Measurements from ENCODE around the gene NUP93.

DNA sequence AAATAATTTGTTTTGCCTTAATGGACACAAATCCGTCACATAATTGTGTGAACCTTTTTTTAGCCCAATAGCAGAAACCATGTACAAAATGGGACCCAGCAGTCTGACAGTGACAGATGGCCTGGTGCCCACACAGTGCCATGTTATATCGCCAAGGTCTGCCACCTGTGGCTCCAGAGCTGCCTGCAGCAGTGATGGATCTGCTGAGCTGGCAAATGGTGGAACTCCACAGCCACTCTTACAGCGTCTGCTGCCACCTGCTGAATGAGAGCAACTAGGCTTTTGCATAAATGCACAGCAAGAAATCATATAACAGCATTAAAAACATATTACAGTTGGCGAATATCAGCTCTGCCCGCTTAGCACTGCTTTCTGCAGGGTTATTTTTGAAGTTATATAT, 59.4 kb downstream of the NUP93 start:
- TF ChIP-seq POLR2A (IDR thresholded peaks at IDR 0.05; ENCODE audit: control extremely low read depth in 1 of 2, low read depth in 2 of 2, low read length in 2 of 2) (no peak), KDM1A (IDR thresholded peaks at IDR 0.05; ENCODE audit: borderline replicate concordance, low read length) (no peak), CREB1 (IDR thresholded peaks at IDR 0.05) (no peak), EP300 (IDR thresholded peaks at IDR 0.05; ENCODE audit: borderline replicate concordance in 1 of 2, low read depth in 2 of 2, low read length in 2 of 2) (no peak), TAF1 (IDR thresholded peaks at IDR 0.05; ENCODE audit: low read depth, low read length) (no peak), NRF1 (IDR thresholded peaks at IDR 0.05; ENCODE audit: low read depth, low read length) (no peak), POLR2AphosphoS5 (IDR thresholded peaks at IDR 0.05; ENCODE audit: low read depth, low read length) (no peak), GABPA (IDR thresholded peaks at IDR 0.05; ENCODE audit: borderline replicate concordance, insufficient read depth, low read length) (no peak), TCF12 (IDR thresholded peaks at IDR 0.05; ENCODE audit: low read depth, low read length) (no peak), BRCA1 (IDR thresholded peaks at IDR 0.05; ENCODE audit: low read depth, low read length) (no peak), CHD2 (IDR thresholded peaks at IDR 0.05; ENCODE audit: low read length) (no peak), PHF8 (conservative IDR thresholded peaks at IDR 0.05; ENCODE audit: low read depth, low read length) (no peak)
- TF ChIP-seq, protein P1, sequence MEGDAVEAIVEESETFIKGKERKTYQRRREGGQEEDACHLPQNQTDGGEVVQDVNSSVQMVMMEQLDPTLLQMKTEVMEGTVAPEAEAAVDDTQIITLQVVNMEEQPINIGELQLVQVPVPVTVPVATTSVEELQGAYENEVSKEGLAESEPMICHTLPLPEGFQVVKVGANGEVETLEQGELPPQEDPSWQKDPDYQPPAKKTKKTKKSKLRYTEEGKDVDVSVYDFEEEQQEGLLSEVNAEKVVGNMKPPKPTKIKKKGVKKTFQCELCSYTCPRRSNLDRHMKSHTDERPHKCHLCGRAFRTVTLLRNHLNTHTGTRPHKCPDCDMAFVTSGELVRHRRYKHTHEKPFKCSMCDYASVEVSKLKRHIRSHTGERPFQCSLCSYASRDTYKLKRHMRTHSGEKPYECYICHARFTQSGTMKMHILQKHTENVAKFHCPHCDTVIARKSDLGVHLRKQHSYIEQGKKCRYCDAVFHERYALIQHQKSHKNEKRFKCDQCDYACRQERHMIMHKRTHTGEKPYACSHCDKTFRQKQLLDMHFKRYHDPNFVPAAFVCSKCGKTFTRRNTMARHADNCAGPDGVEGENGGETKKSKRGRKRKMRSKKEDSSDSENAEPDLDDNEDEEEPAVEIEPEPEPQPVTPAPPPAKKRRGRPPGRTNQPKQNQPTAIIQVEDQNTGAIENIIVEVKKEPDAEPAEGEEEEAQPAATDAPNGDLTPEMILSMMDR (IDR thresholded peaks at IDR 0.05; ENCODE audit: control extremely low read depth in 1 of 3, insufficient read depth in 1 of 3, low read depth in 1 of 3, low read length in 3 of 3), result peak; percentile 12 to 32 (median 29); a peak in 3 of 4 replicates
- TF ChIP-seq, protein P2, sequence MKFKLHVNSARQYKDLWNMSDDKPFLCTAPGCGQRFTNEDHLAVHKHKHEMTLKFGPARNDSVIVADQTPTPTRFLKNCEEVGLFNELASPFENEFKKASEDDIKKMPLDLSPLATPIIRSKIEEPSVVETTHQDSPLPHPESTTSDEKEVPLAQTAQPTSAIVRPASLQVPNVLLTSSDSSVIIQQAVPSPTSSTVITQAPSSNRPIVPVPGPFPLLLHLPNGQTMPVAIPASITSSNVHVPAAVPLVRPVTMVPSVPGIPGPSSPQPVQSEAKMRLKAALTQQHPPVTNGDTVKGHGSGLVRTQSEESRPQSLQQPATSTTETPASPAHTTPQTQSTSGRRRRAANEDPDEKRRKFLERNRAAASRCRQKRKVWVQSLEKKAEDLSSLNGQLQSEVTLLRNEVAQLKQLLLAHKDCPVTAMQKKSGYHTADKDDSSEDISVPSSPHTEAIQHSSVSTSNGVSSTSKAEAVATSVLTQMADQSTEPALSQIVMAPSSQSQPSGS (IDR thresholded peaks at IDR 0.05; ENCODE audit: low read length), result no peak

Measured in H1 (cell line).